ENCODE measurements around the gene FZR1.

Gene FZR1

DNA sequence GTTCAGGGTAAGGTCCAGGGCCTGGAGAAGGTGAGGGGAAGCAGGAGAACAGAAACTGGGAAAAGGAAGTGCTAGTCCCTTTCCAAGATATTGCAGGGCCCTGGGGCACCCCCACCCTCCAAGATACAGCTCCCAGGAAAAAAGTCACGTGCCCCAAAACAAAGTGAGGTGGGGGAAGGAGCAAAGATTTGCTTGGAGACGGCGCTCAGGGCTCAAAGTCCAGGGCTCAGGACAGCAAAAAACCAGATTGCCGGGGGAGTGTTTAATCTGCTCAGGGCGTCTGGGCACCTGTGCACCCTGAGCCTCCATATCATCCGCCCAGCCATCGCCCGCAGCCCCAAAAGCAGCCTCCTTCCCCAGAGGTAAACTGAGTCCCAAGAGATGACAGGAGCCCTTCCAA lies 32.1 kb upstream of the FZR1 start:
- no peak for DNase-seq (ENCODE audit: low spot score)

DNA sequence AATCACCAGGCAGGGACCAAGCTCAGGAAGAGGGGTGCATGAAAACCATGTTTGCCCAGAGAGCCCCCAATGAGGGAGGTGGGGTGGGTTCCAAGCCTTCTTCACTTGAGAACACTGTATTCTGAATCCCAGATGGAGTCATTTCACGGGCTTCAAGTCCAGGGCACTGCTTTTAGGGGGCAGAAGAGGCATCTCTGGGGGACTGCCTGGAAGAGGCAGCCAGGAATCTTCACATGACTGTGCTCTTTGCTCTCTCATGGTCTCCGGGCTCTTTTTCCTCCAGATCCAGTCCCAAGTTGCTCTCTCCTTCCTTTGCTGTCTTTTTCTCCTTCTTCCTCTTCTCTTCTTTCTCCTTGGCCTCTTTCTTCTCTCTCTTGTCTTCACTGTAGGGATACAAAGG lies 31.5 kb upstream of the FZR1 start:
- DNase-seq (ENCODE audit: low spot score) = no peak

DNA sequence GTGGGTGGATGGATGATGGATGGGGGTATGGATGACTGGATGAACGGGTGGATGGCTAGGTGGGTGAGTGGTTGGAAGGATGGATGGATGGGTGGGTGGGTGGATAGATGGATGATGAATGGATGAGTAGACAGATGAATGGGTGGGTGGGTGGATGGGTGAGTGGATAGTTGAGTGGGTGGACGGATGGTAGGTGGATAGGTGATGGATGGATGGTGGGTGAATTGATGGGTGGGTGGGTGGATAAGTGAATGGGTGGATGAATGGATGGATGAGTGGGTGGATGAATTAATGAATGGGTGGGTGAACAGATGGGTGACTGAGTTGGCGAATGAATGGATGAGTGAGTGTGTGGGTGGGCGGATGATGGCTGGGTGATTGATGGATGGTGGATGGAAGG lies 30.7 kb upstream of the FZR1 start:
- DNase-seq (ENCODE audit: low spot score) = no peak

DNA sequence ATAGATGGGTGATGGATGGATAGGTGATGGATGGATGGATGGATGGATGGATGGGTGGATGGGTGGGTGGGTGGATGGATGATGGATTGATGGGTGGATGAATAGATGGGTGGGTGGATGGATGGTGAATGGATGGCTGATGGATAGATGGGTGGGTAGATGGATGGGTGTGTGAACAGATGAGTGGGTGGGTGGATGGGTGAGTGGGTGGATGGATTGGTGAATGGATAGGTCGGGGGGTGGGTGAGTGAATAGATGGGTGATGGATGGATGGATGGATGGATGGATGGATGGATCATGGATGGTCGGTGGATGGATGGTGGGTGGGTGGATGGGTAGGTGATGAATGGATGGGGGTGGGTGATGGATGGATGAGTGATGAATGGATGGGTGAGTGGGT lies 29.3 kb upstream of the FZR1 start:
- no peak for DNase-seq (ENCODE audit: low spot score)

DNA sequence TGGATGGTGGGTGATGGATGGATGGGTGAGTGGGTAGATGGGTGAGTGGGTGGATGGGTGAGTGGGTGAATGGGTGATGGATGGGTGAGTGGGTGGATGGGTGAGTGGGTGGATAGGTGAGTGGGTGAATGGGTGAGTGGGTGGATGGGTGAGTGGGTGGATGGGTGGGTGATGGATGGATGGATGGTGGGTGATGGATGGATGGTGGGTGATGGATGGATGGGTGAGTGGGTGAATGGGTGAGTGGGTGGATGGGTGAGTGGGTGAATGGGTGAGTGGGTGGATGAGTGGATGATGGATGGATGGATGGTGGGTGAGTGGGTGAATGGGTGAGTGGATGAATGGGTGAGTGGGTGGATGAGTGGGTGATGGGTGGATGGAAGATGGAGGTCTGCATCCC lies 28.6 kb upstream of the FZR1 start:
- no peak for DNase-seq (ENCODE audit: low spot score)

DNA sequence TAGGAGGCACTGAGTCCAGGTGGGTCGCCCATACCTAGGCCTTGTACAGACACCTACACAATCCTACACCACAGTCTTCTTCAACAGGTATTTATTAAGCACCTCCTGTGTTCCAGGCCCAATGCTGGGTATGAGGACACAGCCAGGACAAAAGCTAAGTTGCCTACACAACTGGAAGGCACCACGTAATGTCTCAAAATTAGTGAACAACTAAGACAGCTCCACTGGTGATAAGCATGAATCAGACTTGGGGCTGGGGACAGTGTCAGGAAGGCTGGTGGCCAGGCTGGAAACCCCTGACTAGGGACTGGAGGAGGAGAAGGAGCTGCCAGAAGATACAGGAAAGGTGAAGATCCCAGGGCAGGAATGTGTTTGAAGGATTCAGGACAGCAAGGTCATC lies 28.2 kb upstream of the FZR1 start:
- peak; percentile 33 for DNase-seq (ENCODE audit: low spot score)

DNA sequence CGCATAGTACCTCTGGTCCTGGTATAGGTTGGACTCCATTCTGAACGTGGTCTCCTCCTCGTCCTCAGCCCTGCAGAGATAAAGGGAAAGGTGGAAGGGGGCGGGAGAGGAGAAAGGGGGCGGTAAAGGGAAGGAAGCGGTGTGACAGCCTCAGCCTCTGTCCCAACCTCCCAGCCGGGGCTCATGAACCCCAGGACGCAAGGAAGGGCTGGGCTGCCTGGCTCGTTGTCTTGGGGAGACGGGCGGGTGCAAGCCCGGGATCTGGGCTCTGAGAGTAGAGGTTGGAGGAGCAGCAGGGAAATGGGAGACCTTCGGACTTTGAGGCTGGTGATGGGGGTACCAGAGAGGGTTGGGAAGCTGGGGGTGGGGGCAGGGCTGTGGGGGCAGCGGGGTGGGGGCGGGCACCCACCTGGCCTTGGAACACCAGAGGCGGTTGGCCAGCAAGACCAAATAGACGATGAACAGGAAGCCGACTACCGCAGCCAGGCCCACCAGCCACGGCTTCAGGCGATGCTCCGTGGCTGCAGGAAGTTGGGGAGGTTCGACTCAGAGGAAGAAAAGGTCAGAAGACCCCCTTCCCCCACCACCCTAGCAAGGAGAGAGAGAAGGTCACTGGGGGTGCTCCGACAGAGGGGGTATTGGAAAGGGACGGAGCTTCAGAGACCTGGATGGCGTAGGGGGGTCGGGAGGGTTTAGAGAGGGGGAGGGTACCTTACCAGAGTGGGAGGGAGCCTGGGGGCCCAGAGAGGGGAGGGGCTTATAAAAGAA lies 27.5 kb upstream of the FZR1 start:
- DNase-seq (ENCODE audit: low spot score) = no peak

DNA sequence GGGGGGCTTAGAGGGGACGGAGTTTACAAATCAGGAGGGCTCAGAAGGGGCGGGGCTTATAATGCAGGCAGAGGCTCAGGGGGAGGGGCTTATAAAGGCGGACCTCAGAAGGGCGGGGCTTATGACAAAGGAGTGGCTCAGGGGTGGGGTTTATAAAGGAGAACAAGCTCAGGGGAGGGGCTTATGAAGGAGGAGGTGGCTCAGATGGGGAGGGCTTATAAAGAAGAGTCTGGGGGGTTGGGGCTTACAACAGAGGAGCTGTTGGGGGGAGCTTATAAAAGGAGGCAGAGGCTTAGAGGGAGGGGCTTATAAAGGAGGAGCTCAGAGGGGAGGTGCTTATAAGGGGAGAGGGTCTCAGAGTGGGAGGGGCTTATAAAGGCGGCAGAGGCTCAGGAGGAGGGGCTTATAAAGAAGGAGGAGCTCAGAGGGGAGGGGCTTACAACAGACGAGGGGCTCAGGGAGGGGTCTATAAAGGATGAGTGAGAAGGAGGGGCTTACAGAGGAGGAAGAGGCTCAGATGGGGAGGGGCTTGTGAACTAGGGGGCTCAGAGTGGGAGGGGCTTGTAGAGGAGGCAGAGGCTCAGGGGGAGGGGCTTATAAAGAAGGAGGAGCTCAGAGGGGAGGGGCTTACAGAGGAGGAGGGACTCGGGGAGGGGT lies 26.8 kb upstream of the FZR1 start:
- peak; percentile 92 for DNase-seq (ENCODE audit: low spot score)

DNA sequence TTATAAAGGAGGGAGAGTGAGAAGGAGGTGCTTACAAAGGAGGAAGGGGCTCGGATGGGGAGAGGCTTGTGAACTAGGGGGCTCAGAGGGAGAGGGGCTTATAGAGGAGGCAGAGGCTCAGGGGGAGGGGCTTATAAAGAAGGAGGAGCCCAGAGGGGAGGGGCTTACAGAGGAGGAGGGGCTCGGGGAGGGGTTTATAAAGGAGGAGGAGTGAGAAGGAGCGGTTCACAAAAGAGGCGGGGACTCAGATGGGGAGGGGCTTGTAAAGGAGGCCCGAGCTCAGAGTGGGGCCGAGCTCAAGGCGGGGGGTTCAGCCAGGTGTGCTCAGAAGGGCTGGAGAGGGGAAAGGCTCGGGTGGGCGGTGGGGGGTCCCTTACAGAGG lies 26.3 kb upstream of the FZR1 start:
- peak; percentile 87 for DNase-seq (ENCODE audit: low spot score)

DNA sequence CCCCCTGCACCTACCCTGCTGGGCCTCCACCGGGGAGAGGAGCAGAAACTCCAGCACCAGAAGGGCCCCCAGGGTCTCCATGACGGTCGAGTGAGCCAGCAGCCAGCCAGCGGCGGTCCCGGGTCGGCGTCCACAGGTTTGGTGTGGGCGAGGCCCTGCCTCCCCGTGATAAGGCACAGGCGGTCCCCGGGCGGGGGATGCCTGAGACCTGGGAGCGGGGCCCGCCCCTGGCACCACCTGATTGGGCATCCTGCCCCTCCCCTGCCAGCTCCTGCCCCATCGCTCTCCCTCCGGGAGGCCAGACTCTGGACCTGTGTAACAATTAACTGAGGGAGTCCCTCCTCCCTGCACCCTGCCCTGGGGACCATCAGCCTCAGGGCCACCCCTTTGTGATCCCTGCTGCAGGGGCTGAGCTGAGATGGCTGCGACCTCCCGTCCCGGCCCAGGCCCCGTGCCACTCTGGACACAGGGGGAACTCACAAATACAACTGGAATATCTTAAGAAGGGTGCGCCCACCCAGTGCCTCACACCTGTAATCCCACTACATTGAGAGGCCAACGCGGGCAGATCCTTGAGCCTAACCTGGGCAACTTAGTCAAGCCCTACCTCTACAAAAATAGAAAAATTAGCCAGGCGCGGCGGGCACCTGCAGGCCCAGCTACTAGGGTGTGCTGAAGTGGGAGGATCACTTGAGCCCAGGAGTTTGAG lies 25.6 kb upstream of the FZR1 start, which contains the start of gene SMIM24:
TSS of gene SMIM24 (minus strand) at position 143 of the 709 bp plus-strand sequence. CDS start at position 81, 62 bp downstream.
- DNase-seq (ENCODE audit: low spot score) = peak; percentile 48

DNA sequence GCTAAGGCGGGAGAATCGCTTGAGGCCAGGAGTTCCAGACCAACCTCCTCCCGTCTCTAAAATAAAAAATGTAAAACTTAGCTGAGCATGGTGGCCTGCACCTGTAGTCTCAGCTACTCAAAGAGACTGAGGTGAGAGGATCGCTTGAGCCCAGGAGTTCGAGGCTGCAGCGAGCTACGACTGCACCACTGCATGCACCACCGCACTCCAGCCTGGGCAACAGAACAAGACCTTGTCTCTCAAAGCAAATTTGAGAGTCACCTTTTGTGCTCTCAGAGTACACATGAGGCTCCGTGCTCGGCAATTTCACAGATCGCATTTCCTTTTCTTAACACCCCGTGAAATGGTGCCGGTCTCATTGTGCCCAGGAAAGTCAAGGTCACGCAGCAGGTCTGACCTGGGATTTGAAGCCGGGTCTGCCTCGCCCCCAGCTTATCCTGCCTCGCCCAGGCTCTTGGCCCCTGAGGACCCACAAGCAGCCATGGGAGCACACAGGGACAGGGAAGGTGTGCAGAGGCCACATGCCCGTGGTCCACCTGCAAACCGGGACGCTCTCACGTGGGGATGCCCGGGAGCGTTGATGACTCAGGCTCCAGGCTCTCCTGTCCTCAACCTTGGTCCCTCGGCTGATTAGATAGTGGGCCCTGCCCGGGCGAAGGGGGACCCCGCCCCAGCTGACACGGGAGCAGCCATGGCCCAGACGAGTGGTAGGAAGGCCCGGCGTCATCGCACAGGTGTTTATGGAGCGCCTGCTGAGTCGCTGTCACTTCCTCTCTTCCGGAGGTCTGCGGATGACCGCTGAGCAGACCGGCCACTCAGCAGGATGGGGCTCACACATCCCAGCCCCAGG lies 24.6 kb upstream of the FZR1 start:
- DNase-seq (ENCODE audit: low spot score) = peak; percentile 26

DNA sequence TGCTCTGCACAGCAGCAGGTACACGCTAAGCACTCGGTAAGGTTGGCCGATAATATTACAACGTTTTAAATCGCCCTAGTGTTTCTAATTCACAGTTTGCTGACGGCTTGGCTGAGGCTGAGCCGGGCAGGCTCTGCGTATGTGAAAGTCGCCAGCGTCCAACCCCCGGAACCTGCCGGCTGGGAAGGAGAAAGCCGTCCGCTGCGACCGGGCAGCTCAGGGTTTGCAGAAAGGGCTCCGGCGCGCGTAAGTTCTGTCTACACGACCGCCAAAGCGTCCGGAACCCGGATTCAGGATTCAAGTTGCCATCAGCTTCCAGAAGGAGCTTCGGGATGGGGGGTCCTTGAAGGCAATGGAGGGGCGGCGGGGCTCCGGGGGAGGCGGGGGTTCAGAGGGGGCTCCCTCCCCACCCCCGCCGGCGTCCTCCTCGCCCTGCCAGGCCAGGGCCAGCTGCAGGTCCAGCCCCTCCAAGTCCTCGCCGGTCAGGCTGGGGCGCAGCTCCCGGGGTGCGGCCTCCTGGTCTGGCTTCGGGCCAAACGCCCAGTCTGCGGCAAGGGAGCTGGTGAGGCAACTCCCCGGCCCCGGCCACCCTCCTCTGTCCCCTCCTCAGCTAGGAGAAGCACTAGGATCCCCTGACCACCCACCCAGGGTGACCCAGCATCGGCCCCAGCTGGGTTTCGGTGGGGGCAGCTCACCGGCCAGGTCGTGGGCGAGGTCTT lies 23.4 kb upstream of the FZR1 start:
- no peak for DNase-seq (ENCODE audit: low spot score)

DNA sequence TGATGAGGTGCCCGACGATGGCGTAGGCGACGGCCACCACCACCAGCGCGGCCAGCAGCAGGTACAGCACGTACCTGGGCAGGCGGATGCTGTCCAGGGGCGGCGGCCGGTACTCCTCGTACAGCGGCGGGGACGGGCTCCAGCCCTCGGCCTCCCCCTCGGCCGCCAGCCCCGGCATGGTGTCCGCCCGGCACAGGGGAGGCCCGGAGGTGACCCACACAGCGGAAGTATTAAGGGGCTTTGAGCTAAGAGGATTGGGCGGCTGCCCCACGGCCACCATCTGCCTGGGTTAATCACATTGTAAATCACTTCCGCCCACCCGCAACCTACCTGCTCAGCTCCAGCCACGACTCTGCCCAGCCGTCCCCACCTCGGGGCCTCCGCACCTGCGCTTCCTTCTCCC lies 22.9 kb upstream of the FZR1 start, which contains the start of gene SMIM44:
TSS of gene SMIM44 (minus strand) at position 216 of the 403 bp plus-strand sequence. CDS start at position 178, 38 bp downstream.
- DNase-seq (ENCODE audit: low spot score) = no peak

DNA sequence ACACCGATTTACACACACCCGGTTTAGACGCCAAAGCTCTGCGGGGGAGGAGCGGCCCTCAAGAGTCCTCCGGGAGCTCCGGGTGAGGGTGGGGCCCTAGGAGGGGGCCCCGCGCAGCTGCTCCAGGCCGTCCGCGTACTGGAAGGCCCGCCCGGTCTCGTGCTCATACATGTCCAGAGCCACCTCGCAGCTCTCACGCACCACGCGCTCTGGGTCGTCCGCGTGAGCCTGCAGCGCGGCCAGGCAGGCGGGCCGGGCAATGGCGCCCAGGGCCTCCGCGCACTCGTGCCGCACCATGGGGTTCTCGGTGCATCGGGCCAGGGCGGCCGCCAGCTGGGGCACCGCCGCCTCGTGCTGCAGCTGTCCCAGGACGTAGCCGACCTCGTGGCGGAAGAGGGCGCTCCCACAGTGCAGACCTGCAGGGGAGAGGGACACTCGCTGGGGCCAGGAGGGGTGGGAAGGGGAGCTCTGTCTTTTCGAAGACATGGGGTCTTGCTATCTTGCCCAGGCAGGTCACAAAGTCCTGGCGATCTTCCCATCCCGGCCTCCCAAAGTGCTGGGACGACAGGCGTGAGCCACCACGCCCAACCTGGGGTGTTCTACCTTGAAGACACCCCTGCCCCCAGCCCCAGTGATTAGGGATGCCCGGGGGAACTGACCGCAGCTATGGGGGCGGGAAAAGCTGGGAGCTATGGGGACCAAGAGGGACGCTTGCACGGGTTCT lies 14.6 kb upstream of the FZR1 start:
- no peak for DNase-seq (ENCODE audit: low spot score)

DNA sequence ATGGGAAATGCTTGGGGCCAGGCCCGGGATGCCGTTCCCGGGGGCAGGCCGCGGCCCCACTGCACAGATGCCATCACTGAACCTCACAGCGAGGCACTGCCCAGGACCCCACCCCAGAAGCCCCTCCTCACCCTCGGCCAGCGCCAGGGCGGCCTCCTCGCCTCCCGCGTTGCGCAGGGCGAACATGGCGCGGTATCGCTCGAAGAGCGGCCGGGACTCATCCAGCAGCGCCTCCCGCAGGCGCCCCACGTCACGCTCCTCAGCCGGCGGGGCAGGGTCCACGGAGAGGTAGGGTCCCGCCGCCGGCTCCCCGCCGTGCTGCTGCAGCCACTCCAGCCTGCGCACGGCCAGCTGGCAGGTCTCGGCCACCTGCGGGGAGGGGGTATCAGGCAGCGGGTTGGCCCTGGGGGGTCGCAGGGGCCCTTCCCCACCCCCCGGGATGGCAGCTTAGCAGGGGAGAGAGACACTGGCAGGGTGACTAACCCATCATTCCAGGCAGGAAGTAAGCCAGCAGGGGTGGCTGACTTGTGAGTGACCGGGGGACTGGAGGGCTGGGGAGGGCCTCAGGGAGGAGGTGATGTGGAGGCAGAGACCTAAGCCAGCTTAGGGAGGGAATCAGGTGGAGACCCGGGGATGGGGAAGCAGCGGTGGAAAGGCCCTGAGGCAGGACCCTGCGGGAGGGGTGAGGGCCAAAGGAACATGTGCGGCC lies 13.8 kb upstream of the FZR1 start:
- DNase-seq (ENCODE audit: low spot score) = no peak

DNA sequence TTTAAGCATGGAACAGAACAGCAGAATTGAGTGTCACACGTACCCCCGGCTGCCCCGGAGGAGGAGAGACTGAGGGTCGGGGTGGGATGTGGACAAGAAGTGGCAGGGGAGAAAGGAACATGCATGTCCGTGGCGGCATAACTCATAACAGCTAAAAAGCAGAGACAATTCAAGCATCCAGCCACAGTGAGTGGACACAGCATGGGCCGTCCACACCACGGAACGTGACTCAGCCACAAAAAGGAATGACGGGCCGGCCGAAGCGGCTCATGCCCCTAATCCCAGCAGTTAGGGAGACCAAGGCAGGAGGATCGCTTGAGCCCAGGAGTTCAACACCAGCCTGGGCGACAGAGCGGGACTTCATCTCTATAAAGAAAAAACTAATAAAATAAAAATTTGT lies 13.2 kb upstream of the FZR1 start:
- no peak for DNase-seq (ENCODE audit: low spot score)

DNA sequence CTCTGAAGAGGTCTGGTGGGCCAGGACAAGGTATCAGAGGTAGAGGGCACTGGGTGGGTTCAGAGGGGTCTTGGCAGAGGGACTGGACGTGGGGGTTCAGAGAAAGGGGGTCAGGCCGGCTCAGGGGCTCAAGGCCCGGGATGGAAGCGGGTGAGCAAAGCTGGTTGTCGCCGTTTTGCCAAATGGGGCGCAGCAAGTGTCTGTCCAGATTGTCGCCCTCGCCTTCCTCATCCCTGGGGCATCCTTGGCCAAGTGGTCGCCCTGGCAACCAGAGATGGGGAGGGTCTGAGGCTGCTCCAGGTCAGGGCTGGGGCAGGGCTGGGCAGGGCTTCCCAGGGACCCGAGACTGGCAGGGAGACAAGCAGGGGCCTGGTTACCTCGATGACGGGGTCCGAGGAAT lies 12.5 kb upstream of the FZR1 start:
- DNase-seq (ENCODE audit: low spot score) = no peak

DNA sequence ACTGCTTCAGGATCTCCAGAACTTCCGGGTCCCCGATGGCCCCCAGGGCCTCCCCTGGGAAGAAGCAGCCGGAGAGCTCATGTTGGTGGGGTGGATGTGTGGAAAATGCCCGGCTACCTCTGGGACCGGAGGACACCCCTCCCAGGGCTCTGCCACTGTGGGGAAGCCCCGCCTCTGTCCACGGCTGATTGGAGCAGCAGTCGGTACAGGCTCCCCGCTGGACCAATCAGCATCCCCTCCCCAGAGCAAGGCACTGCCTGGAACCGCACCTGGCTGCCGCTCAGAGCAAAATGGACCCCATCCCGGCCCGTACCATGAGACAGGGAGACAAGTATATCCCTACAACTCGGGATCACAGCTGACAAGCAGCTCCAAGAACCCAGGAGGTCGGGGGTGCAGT lies 12.1 kb upstream of the FZR1 start:
- no peak for DNase-seq (ENCODE audit: low spot score)

DNA sequence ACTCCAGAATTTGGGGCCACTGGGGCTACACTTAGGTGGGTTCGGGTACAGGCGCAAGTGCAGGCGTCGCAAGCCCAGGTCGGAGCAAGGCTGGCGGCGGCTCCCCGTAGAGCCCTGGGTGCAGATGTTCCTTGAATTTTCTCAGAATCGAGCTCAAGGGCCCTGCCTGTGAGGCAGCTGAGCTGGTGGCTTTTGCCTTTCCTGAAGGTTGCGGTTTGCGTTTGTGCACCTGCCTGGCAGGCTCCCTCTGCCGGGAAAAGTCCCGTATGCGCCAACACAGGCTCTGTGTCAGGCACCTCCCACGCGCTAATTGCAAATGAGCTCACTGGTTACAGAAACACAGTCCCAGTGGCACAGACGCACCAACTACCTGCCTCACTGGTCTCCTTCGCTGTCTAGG lies 11.6 kb upstream of the FZR1 start:
- no peak for DNase-seq (ENCODE audit: low spot score)
